HS-5 (cell line): ENCODE measurements around the gene OR10A5.
"Not testable (repeated sequence)": the region's sequence is repeated elsewhere in the genome, so short reads cannot be mapped to it uniquely, and the experiment has no call there.

ENCODE experiments used
- DNase-seq: peaks from one replicate; pipeline ENCODE4 v3.0.0-alpha.2; 2012; ENCODE audit warnings: low read depth

OR10A5 gene, protein sequence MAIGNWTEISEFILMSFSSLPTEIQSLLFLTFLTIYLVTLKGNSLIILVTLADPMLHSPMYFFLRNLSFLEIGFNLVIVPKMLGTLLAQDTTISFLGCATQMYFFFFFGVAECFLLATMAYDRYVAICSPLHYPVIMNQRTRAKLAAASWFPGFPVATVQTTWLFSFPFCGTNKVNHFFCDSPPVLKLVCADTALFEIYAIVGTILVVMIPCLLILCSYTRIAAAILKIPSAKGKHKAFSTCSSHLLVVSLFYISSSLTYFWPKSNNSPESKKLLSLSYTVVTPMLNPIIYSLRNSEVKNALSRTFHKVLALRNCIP

DNA sequence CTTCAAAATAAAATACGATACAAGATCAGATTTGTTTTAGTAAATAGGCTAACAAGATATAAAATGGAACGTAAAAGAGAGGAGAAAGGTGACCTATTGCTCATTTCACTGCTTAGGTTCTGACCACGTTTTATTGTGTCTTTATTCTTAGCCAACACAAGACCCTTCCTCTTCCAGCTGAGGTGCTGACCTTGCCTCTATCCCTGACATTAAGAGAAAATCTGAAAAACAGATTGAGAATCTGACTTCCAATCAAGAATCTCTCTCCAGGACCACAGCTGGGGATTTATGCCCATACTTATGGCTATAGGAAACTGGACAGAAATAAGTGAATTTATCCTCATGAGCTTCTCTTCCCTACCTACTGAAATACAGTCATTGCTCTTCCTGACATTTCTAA, at the start of gene OR10A5:
TSS of gene OR10A5 (plus strand) at position 301 of the 400 bp plus-strand sequence. CDS start at position 301, 0 bp downstream.
- DNase-seq = no peak

DNA sequence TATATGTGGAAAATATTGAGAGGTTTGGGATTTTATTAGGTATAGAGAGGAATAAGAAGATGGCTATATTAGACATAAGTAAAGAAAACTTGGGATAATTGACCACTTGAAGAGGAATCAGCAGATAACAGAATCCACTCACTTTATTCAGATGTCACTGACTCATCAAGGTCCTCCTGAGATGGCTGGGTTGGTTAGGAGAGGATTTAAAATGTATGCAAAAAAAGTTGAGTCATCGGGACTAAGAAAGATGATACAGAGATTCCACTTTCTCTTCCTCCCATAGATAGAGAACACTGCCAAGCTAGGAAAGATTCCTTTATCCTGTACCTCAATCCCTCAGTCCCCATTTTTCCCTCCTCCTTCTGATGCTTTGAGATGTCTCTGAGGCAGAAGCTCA, 46.1 kb upstream of the OR10A5 start, which contains the start of gene OR6A2:
TSS of gene OR6A2 (minus strand) at position 288 of the 400 bp plus-strand sequence. CDS start 3,981 bp downstream, outside the sequence.
- DNase-seq = peak; percentile 64

DNA sequence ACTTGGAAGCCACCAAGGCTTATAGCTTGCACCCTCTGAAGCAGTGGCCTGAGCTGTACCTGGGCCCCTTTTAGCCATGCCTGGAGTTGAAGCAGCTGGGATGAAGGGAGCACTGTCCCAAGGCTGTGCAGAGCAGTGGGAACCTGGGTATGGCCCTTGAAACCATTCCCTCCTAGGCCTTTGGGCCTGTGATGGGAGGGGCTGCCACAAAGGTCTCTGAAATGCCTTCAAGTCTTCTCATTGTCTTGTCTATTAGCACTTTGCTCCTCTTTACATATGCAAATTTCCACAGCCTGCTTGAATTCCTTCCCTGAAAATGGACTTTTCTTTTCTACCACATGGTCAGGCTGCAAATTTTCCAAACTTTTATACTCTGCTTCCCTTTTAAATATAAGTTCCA, 44.4 kb upstream of the OR10A5 start:
- DNase-seq = not testable (repeated sequence)

DNA sequence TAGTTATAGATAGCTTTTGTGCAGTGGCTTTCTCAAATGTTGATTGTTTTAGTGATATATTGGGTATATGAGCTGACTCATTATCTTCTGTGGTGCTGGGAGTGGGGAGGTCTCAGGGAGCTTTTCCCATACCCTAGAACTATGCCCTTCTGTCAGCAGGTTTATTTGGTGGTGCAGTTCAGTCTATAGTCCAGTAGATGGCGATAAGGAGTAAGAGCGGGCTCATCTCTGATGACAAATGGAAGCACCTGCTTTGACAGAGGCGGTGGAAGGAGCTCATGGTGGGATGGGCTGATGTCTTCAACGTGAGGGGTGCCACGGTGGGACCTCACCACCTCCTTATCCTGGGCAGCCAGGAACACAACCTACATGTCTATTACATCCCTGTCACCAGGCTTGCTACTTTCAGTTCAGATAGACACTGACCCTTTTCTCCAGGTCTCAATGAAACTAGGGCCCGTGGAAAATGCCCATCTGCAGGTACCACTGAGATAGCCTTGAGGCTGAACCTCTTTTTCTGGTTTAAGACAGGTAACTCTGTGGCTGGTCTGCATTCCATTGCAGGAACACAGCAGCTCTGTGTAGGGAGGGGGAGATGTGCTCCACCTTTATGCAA, 33.0 kb upstream of the OR10A5 start:
- no peak for DNase-seq

DNA sequence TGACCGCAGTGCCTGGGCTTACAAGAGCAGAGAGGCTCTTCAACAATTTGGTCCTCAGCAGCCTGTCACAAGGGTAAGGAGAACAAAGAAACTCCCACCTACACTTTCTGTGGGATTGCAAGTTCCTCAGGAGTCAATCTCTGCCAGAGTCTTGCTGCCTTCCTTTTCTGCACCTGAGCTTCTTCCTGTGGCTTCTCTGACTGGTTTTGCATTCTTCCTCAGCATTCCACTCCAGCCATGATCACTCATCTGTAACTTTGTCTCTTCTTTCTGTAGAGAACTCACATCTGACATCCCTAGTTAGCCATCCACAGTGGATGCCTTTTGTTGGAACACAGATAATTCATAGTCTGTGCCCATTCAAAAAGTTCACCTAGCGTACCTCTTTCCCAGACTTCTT, 31.8 kb upstream of the OR10A5 start:
- no peak for DNase-seq

DNA sequence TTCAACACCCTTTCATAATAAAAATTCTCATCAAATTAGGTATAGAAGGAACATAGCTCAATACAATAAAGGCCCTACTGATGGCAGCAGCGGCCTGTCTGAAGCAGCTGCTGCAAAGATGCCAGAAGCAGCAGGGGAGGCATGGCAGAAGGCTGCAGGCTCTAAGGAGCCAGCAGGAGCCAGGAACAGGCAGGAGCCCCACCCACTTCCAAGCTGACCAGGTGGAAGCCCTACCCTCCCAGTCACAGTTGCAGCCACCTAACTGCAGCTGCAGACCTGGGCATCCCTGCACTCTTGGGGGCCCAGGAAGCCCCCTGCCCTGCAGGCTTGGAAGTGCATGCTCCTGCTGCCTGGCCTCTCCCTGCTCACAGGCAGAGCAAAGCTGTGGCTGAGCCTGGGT, 27.8 kb upstream of the OR10A5 start:
- DNase-seq = no peak

DNA sequence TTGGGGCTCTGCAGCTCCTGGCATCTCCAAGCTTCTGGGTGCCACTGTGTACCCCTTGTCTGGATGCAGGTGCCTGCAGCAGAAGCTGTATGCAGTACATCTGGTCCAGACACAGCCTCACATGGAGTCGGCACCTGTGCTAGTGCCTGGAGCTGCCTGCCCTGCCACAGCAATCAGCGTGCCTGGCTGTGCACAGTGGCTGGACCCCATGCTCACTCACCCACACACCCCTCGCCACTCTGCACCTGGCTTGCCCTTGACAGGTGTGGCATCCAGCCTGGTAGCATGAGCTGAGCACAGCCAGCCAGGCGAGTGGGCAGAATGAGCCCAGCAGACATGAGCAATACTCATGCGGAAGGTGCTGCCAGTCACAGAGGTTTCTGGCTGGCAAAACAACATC, 26.5 kb upstream of the OR10A5 start:
- DNase-seq = no peak

DNA sequence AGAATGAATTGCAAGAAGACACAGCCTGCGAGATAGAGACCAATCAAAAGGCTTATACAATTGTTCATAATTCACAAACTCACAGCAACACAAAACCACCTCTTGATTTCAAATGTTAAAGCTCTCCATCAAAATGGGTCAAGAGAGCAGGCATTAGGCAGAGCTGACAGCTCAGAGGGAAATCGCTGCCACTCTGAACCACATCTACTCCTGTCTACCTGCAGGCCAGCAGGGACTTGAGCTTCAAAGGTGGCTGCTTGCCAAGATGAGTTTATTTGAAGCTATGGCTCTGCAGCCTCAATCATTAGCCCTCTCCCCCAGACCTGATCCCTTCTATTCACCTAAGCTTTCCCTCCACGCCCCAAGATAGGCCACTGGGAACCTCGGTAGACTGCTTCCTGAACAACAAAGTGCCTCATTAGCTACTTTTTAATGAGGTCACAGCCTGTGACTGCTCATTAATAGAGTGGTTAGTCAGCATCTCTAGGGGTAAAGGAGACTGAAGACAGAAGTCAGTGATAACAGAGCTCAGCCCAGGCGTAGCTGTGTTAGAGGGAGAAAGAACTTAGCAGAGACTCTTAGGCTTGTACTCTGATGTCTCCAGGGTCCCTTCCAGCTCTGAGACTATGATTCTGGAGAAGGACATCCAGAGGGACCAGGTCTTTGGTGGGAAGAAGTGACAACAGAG, 21.2 kb upstream of the OR10A5 start:
- DNase-seq = no peak

DNA sequence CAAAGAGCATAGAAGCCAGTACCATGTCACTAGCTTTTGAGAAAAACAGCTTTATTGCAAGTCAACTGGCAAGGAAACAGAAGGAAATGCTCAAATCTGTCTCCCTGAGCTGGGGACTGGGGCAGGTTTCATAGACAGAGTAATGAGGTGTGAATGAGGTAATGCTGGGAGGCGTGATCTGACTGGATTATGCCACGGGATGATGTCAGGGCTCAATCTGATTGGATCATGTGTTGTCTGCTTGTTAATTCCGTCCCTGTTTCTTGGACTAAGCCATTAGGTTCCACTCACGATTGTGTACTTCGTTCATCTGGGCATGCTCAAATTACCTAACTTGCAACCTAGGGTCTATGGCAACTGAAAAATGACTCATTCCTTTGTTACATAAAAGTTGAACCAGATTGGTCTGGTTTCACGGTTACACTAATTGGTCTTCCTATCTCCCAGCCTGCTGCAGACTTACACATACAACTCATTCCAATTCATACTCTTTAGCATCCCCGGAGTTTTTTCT, 20.2 kb upstream of the OR10A5 start:
- no peak for DNase-seq

DNA sequence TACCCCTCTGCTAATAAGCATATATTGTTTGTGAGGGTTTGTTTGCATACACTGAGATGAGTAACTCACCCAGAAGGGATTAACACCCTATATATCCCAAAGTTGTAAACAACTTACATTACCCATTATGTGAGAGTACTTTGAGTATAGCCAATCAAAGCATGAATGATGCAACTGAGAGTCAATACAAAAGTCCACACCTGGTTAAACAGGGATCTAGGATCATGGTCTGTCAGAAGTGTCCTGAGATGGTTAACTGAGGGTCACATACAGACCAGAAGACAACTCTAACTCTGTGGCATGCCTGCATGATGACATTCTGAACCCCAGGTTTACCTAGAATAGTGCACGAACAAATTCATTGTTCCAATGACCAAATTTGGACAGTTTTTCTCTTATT, 17.4 kb upstream of the OR10A5 start:
- DNase-seq = no peak

DNA sequence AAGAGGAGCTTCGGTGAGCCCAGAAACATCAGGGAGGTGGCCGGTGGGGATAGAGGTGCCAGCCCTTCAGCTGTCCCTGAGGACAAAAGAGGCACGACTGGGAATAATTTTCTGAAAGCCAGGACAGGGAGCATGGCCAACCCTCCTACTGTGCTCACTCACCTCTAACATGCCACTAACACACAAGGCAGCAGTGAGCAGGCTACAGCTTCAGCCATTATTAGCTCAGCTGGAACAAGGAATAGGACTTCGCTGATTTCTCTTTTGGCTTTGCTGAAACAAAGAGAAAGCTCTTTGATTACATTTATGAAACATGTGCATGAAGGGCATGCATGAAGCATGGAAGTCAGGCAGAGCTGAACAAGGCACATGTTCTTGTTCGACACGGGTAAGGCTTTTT, 12.1 kb upstream of the OR10A5 start:
- DNase-seq = no peak

DNA sequence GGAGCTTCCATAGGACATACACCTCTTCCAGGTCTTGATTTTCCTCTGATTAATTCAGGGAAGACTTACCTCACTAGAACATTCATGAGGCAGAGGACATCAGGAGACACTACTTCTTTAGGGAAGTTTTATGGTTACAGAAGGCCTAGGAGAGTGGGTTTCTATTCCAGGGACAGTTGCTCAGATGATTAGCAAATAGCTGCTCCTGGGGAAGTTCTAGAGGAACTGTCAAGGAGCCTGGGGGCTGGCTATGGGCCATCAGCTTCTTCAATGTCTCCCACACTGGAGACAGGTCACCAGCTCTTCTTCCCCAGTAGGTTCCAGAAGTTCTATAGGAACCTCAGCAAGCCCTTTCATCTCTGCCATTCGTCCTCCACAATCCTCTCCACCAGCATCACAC, 11.5 kb upstream of the OR10A5 start:
- no peak for DNase-seq

DNA sequence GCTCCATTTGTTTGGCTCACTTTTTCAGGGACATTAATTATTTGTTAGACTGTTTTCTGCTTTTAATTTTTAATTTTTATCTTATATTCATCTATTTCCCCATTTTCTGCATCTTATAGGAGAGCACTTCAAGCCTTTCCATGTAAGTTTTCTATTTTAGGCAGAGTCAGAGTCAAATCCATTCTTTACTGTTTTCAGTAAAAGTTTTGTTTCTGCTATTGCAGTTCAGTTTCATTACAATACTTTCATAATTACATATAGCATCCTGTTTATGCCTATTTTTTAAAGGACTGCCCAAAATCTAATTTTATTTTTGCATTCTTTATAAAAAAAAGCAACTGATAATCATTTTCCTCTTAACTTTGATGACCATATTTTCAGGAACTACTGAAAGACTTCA, 3.8 kb upstream of the OR10A5 start:
- DNase-seq = no peak

DNA sequence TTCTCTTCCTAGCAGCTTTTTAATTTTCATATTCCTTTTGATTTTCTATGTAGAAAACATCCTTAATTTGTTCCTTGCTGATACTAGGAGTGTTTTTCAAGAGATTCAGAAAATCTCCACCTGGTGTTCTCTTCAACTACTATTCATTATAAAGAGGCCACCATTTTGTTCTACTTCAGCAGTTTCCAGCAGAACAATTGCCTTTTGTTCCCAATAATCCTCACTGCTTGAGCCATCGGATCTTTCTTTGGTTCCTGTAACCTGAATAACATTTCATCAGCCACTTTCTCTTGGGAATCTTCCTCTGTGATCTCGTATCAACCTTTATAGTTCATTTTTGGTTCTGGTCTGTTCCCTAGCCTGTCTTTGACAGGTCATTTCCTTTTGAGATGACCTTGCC, 1.8 kb upstream of the OR10A5 start:
- no peak for DNase-seq

DNA sequence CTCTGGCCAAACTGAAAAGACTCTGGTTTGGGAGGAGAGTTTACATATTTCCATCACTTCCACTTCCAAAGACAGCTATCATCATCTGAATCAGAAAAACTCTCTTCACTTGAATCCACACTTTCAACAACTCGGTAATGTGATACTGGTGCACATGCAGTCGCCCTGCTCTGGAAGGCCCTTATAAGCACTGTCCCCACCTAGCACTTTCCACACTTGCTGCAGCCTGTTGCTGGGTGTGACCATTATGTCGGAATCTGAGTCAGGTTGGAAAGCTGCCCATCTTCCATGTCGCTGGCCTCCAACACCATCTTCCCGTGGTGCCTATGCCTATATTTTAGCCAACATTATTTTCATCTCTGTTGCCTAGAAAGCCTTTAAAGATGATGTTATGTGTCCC, 1.1 kb upstream of the OR10A5 start:
- no peak for DNase-seq

DNA sequence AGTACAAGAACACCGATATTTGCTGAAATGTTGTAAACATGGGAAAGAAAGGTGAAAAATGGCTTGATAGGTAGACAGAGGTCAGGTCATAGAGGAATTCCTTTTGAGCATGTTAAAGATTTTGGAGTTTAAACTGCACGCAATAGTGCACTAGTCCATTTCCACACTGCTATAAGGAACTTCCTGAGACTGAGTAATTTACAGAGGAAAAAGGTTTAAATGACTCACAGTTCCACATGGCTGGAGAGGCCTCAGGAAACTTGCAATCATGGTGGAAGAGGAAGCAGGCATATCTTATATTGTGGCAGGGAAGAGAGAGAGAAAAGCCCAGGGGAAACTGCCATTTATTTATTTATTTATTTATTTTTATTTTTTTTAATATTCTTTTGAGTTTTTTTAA, 5.0 kb downstream of the OR10A5 start:
- no peak for DNase-seq

DNA sequence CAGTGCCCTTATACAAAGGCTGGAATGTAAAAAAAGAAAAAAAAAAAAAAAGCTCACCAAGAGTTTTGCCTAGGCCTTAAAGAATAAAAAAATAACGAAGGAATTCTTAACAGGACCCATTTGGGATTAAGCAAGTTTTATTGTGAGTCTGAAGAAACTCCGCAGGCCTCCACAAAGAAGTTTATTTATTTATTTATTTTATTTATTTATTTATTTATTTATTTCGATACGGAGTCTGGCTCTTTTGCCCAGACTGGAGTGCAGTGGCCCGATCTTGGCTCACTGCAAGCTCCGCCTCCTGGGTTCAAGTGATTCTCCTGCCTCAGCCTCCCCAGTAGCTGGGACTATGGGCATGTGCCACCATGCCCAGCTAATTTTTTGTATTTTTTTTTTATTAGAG, 9.3 kb downstream of the OR10A5 start:
- not testable (repeated sequence) for DNase-seq

DNA sequence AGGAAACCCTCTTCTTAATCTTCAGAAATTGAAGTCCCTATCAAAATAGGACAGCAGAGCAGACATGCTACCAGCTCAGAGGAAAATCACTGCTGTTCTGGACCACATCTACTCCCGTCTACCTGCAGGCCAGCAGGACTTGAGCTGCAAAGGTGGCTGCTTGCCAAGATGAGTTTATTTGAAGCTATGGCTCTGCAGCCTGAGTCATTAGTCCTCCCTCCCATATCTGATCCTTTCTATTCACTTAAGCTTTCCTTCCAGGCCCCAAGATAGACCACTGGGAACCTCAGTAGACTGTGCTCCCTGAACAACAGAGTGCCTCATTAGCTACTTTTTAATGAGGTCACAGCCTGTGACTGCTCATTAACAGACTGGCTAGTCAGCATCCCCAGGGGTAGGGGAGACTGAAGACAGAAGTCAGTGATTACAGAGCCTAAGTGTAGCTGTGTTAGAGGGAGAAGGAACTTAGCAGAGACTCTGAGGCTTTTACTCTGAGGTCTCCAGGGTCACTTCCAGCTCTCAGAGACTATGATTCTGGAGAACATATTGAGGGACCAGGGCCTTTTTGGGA, 10.6 kb downstream of the OR10A5 start:
- DNase-seq = peak; percentile 26

DNA sequence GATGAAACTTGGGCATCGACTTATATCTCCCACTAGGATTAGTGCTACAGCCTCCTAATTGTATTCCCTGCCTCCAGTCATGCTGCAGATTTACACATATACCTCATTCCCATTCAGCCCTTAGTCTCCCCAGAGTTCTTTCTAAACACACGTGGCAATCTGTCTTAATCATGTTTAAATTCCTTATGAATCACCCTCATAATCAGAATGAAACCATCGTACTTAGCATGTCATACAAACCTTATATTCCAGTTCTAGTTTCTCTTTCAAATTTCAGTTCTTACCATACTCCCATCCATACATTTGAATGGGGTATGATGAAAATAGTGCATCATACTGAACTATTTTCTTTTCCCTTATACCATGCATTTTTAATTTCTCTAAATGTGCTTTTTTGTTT, 11.4 kb downstream of the OR10A5 start:
- DNase-seq = peak; percentile 26

DNA sequence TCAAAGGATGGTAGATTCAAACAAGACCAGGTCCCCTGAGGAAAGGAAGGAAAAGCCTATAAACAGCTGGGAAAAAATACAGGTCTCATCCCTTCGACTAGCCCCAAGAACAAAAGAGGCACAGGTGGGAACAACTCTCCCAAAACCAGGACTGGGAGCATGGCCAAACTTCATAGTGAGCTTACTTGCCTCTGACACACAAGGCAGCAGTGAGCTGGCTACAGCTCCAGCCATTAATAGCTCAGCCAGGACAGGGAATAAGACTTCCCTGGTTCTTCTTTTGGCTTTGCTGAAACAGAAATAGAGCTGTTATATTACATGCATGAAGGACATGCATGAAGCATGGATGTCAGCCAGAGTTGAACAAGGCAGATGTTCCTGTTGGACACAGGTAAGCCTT, 17.5 kb downstream of the OR10A5 start, which contains the start of gene OR10A2:
TSS of gene OR10A2 (plus strand) at position 97 of the 400 bp plus-strand sequence. CDS start 6,698 bp downstream, outside the sequence.
- no peak for DNase-seq

DNA sequence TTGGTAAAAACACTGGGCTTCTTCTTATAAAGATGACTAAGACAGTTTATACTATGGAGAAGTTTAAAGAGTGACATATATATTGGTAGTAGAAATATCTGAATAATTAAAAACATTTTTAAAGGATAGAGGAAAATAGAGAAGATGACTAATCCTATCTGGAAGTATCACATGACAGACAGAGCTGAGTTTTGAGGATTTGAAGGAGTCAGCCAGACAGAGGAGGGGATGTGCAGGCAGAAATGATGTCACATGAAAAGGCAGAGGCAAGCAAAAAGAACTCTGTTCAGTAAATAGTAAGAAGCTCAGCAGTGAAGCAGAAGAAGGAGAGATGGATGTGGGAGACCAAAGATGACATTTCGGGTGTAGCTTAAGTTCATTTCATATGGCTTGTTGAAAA, 19.0 kb downstream of the OR10A5 start:
- peak; percentile 36 for DNase-seq

DNA sequence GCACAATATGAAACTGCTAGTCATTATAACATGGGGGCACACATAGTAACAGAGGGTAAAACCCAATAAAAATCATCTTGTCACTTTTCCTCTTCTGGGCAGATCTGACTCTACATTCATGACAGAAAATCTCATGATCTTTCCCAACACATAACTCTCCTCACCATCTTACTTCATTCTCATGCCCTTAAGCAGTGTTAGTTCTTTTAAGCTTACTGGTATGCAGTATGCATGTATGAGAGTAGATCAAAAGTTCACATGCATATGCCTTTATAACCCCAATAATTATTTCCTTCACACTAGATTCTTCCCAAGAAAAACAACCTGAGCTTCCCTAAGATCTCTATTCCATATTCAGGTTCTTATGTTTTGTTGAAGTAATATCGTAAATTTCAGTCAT, 25.8 kb downstream of the OR10A5 start:
- DNase-seq = no peak

DNA sequence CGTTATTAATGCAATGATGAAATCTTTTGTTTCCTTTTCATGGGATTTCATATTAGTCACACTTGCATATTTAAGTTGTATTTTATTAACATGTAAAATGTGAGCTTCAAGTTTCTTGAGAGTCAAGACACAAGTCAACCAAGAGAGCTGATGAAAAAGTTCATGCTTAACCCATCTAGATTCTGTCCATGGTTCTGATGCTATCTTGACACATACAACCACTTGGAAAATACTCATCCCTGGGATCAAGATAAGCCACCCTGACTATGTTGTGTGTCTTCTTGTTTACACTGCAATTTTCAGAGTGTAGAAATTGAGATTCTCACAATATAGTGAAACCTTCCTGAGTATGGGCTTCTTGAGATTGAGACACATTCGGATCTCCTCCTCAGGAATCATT, 30.3 kb downstream of the OR10A5 start:
- DNase-seq = no peak
